NCI-H526 treated with DMSO at 0.1 percent for 48 hours (cell line): ENCODE results near the gene DXO.
"Not testable (repeated sequence)": the region's sequence is repeated elsewhere in the genome, so short reads cannot be mapped to it uniquely, and the experiment has no call there.

Experiments used
- DNase-seq: peaks from one replicate; lab custom pipeline; 2025; lab: John Stamatoyannopoulos, UW

The DXO gene

GRCh38 chr6:31956796-31957195 lies 15.1 kb downstream of the DXO start:
- DNase-seq, result no peak

GRCh38 chr6:31954511-31954910 lies 17.4 kb downstream of the DXO start:
- DNase-seq, result no peak

DNA sequence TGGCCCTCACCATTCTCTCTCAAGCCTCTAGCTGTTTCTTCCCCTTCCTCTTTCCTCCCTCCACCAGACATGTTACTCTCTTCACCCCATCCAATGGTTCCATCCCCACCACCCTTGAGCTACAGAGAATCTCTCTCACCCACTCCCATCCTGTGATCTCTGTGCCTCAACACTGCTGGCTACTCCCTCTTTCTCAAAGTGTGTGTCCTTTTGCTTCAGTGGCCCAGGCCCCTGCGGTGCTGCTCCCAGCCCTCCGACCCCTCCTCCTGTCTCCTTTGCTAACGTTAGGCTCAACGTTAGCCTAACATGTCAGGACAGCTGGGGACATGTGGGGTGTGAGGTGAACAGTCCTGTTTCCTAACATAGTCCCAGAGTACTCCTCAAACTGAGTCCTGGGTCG lies 19.0 kb downstream of the DXO start:
- DNase-seq, result no peak

GRCh38 chr6:31952140-31952805 lies 19.7 kb downstream of the DXO start:
- DNase-seq, result no peak

DNA sequence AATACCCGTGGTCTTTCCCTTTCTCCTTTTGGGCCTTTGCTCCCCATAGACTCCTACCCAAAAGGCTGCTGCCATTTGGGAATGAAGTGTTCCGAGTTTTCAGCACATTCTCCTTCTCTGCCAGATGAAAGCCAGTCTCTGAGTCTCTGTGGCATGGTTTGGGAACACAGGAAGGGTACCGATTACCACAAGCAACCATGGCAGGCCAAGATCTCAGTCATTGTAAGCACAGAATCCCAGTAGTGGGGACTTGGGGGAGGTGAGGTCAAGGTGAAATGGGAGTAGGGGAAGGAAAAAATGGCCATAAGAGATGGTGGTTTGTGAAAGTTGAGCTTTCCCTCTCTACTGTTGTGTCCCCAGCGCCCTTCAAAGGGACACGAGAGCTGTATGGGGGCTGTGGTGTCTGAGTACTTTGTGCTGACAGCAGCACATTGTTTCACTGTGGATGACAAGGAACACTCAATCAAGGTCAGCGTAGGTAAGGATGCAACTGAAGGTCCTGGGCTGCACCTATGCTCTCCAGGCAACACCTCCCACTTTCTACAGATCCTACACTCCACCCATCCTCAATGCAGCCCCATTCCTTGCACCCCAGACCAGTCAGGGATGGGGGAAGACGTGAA lies 21.9 kb downstream of the DXO start:
- no peak for DNase-seq

DNA sequence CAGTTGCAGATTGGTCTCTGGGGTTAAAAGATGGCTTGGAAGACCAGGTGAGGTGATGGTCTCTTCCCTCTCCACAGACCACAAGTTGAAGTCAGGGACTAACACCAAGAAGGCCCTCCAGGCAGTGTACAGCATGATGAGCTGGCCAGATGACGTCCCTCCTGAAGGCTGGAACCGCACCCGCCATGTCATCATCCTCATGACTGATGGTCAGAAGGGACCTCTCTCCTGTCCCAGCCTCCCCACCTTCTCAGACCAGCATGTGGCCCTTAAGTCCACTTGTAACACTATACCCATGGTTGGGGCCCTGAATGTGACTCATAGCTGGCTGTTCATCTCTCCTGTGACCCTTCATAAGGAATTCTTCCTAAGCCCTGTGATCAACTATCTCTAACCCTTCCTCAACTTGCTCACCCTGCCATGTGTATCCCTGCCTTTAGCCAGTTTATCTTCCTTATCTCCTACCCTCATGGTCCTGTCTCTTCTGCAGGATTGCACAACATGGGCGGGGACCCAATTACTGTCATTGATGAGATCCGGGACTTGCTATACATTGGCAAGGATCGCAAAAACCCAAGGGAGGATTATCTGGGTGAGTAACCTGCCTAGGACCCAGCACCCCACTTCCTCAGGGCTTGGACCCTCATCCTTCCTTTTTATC lies 23.1 kb downstream of the DXO start:
- DNase-seq, result no peak

DNA sequence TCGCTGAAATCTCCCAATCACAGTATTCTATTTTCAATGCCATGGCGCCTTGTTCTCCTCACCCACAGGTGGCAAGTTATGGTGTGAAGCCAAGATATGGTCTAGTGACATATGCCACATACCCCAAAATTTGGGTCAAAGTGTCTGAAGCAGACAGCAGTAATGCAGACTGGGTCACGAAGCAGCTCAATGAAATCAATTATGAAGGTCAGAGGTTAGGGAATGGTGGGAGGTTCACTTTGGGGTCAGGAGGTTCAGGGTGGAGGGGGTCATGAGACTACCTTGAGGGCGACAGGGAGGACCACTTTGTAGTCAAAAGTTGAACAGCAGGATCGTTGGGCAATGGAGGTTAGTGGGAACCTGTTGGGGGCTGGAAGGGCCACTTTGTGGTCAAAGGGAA lies 23.6 kb downstream of the DXO start:
- no peak for DNase-seq

DNA sequence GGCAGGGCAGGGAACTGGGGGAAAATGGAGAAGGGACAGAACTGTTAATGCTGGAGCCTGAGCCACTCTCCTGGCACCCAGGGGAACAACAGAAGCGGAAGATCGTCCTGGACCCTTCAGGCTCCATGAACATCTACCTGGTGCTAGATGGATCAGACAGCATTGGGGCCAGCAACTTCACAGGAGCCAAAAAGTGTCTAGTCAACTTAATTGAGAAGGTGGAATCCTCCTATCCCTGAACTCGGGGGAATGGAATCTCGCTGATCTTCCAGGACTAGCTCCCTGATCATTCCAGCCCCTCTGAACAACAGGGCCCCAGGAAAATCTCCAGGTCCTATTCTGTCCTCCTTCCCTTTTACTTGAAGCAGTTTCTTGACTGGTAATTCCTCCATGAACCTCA lies 24.1 kb downstream of the DXO start:
- no peak for DNase-seq

- DNase-seq, result no peak
These were observed 24.8 kb downstream of the DXO start for GRCh38 chr6:31947070-31947675.

DNA sequence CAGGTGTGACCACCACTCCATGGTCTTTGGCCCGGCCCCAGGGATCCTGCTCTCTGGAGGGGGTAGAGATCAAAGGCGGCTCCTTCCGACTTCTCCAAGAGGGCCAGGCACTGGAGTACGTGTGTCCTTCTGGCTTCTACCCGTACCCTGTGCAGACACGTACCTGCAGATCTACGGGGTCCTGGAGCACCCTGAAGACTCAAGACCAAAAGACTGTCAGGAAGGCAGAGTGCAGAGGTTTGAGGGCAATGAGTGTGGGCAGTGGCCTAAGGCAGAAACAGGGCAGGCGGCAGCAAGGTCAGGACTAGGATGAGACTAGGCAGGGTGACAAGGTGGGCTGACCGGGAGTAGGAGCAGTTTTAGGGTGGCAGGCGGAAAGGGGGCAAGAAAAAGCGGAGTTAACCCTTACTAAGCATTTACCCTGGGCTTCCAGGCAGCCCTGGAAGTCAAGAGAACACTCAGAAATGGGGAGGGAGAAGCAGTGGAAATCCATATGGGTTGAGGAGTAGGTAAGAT lies 25.5 kb downstream of the DXO start:
- no peak for DNase-seq

DNA sequence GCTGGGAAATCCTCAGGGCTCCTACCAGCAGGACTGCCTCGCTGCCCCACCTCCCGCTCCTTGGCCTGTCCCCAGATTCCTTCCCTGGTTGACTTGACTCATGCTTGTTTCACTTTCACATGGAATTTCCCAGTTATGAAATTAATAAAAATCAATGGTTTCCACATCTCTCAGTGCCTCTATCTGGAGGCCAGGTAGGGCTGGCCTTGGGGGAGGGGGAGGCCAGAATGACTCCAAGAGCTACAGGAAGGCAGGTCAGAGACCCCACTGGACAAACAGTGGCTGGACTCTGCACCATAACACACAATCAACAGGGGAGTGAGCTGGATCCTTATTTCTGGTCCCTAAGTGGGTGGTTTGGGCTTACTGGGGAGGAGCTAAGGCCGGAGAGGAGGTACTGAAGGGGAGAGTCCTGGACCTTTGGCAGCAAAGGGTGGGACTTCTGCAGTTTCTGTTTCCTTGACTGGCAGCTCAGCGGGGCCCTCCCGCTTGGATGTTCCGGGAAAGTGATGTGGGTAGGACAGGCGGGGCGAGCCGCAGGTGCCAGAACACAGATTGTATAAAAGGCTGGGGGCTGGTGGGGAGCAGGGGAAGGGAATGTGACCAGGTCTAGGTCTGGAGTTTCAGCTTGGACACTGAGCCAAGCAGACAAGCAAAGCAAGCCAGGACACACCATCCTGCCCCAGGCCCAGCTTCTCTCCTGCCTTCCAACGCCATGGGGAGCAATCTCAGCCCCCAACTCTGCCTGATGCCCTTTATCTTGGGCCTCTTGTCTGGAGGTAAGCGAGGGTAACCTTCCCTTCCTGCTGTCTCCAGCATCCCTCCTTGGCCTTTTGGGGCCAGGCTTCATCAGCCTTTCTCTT lies 26.2 kb downstream of the DXO start, which contains the start of gene CFB:
Gene CFB, plus strand, starts transcription at position 589 of the 863 bp plus-strand sequence. Its CDS starts 127 bp downstream, at position 716.
- no peak for DNase-seq

- DNase-seq, result no peak
These were observed 26.8 kb downstream of the DXO start for GRCh38 chr6:31945154-31945506.

GRCh38 chr6:31943742-31944141 lies 28.2 kb downstream of the DXO start:
- DNase-seq, result no peak

GRCh38 chr6:31940256-31940664 lies 31.7 kb downstream of the DXO start:
- DNase-seq, result no peak

- no peak for DNase-seq
These were observed 36.1 kb downstream of the DXO start for GRCh38 chr6:31935823-31936222.

DNA sequence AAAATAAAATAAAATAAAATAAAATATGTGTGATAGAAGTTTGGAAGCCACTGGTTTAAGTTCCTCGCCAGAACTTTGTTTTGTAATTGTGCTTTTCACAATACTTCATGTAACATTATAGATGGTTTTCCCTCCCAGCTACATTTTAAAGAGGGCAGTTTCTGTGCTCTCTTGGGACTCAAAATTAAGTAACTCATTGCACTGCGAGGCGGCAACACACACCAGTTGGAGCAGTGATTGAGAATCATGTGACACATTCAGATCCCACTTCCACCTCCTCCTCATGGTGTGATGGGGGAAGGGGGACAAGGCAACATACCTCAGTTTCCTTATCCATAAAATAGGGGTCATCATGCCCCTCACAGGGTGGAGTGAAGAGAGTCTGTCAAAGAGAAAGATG lies 36.9 kb downstream of the DXO start:
- no peak for DNase-seq

- no peak for DNase-seq
These were observed 38.4 kb downstream of the DXO start for GRCh38 chr6:31933537-31933936.

GRCh38 chr6:31932137-31932536 lies 39.8 kb downstream of the DXO start:
- not testable (repeated sequence) for DNase-seq

- no peak for DNase-seq
These were observed 41.0 kb downstream of the DXO start for GRCh38 chr6:31930962-31931361.

DNA sequence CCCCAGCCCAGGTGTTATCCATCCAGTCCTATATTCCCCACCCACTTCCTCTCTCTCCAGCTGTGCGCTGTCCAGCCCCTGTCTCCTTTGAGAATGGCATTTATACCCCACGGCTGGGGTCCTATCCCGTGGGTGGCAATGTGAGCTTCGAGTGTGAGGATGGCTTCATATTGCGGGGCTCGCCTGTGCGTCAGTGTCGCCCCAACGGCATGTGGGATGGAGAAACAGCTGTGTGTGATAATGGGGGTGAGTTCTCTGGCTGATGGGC lies 43.3 kb downstream of the DXO start:
- no peak for DNase-seq

DNA sequence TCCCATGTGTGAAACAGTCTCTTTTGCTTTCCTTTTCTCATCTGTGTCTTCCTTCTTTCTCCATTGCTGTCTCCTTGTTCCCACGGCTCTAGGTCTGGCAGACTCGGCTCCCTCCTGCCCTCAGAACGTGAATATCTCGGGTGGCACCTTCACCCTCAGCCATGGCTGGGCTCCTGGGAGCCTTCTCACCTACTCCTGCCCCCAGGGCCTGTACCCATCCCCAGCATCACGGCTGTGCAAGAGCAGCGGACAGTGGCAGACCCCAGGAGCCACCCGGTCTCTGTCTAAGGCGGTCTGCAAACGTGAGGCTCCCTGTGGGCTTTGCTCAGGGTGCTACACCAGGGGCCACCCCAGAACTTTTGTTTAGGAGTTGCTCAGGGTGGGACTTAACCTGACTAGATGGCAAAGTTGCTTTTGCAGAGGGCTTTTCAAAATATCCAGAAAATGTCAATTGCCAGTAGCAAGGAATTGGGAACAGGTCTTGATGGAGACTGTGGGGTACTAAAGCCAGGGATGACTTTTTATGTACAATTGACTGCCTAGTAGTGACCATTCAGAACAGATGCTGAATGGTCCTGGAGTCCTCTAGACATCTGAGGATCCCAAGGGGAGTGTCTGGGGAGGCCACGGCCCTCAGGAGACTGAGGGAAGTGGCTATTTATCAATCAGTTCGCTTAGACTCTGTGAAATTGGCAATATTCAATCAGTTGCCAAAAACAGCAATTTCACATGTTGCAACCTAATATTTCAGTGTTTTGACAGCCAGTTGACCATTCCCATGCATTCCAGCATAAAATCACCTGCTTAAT lies 43.9 kb downstream of the DXO start:
- no peak for DNase-seq
